Activated CD4-positive, alpha-beta memory T cell treated with anti-CD3 and anti-CD28 coated beads for 36 hours (primary cell): ENCODE data around the gene TUBB6. TPM values are rescaled to one million over a fixed set of nuclear protein-coding genes. Genes with fewer than 3 reads are reported as not detected.

Experiments
- CTCF ChIA-PET: fragments of 350-600 bp; sonication (Branson Sonifier 250); formaldehyde crosslinking; loops from one replicate; lab custom pipeline; 2021; ENCODE audit warnings: antibody characterized with exemption, inconsistent platforms; lab: Charles Lee
- POLR2A ChIA-PET: fragments of 350-600 bp; sonication (Branson Sonifier 250); formaldehyde crosslinking; loops from one replicate; lab custom pipeline; 2021; ENCODE audit warnings: antibody characterized with exemption; lab: Charles Lee
- DNase-seq: peaks from one replicate; pipeline ENCODE4 v3.0.0-alpha.2; 2020
- H3K27ac Mint-ChIP-seq: one replicate; pipeline ENCODE4 v1.8.0; 2021; ENCODE audit warnings: mixed read lengths
- H3K27me3 Mint-ChIP-seq: one replicate; pipeline ENCODE4 v1.8.0; 2021; ENCODE audit warnings: mixed read lengths
- H3K36me3 Mint-ChIP-seq: one replicate; pipeline ENCODE4 v1.8.0; 2021; ENCODE audit warnings: mixed read lengths
- H3K4me1 Mint-ChIP-seq: one replicate; pipeline ENCODE4 v1.8.0; 2021; ENCODE audit warnings: low read depth, mixed read lengths
- H3K4me3 Mint-ChIP-seq: one replicate; pipeline ENCODE4 v1.8.0; 2021; ENCODE audit warnings: mild to moderate bottlenecking, mixed read lengths
- H3K9me3 Mint-ChIP-seq: one replicate; pipeline ENCODE4 v1.8.0; 2021; ENCODE audit warnings: mixed read lengths
- intact Hi-C: fragments of 100-400 bp; cut with micrococcal nuclease; formaldehyde crosslinking; loops from one replicate; pipeline ENCODE4 v1.15.1; 2023
- total RNA-seq, 2 experiments: library from RNA; stranded (reverse); gene quantifications; one replicate each; pipeline ENCODE4 v1.2.3, GENCODE V29; 2021

Gene TUBB6
- total RNA-seq, 2 experiments from 2014 or later: 6.7 to 7.5 TPM

GRCh38 chr18:12321333-12321732 lies 13.3 kb downstream of the TUBB6 start:
- no peaks in the 10 kb centered on the region for H3K4me1 Mint-ChIP-seq
- POLR2A ChIA-PET: no interaction called here
- no peaks in the 10 kb centered on the region for H3K27me3 Mint-ChIP-seq

DNA sequence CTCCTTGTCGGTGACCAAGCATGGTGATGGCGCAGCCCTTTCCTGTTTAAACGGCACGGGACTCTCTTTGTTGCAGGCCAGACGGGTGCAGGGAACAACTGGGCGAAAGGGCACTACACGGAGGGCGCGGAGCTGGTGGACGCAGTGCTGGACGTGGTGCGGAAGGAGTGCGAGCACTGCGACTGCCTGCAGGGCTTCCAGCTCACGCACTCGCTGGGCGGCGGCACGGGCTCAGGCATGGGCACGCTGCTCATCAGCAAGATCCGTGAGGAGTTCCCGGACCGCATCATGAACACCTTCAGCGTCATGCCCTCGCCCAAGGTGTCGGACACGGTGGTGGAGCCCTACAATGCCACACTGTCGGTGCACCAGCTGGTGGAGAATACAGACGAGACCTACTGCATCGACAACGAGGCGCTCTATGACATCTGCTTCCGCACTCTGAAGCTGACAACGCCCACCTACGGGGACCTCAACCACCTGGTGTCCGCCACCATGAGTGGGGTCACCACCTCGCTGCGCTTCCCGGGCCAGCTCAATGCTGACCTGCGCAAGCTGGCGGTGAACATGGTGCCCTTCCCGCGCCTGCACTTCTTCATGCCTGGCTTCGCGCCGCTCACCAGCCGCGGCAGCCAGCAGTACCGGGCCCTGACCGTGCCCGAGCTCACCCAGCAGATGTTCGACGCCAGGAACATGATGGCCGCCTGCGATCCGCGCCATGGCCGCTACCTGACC lies 17.1 kb downstream of the TUBB6 start:
- peaks cover 46% of the 10 kb centered on the region for H3K36me3 Mint-ChIP-seq
- no peaks in the 10 kb centered on the region for H3K27me3 Mint-ChIP-seq
- peaks cover 5% of the 10 kb centered on the region for H3K4me1 Mint-ChIP-seq
- H3K4me3 Mint-ChIP-seq: no peak overlapping the region
- no peaks in the 10 kb centered on the region for H3K9me3 Mint-ChIP-seq
- intact Hi-C loops: no loop called here
- CTCF ChIA-PET: no interaction called here
- no peak overlapping the region for H3K27ac Mint-ChIP-seq
- DNase-seq: no peak
- POLR2A ChIA-PET: no interaction called here

More at GRCh38 chr18:12321333-12321732, 13.3 kb downstream of the TUBB6 start:
- Mint-ChIP-seq H3K27ac (no peak overlapping the region), H3K4me3 (no peak overlapping the region), H3K36me3 (peaks cover 21% of the 10 kb centered on the region), H3K9me3 (no peaks in the 10 kb centered on the region)
- intact Hi-C loops: no loop called here
- DNase-seq: no peak
- CTCF ChIA-PET: interaction anchor here (1.2 to 1.3 kb wide), 2 partner anchors 10 to 49 kb away, joined by 3 to 4 read pairs; no protein-coding TSS in a partner anchor

DNA sequence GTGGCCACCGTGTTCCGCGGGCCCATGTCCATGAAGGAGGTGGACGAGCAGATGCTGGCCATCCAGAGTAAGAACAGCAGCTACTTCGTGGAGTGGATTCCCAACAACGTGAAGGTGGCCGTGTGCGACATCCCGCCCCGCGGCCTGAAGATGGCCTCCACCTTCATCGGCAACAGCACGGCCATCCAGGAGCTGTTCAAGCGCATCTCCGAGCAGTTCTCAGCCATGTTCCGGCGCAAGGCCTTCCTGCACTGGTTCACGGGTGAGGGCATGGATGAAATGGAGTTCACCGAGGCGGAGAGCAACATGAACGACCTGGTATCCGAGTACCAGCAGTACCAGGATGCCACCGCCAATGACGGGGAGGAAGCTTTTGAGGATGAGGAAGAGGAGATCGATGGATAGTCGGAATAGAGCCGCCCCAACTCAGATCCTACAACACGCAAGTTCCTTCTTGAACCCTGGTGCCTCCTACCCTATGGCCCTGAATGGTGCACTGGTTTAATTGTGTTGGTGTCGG lies 17.7 kb downstream of the TUBB6 start:
- H3K36me3 Mint-ChIP-seq: peaks cover 46% of the 10 kb centered on the region
- CTCF ChIA-PET: no interaction called here
- no peaks in the 10 kb centered on the region for H3K27me3 Mint-ChIP-seq

GRCh38 chr18:12326711-12327460 lies 18.8 kb downstream of the TUBB6 start:
- H3K27me3 Mint-ChIP-seq: no peaks in the 10 kb centered on the region
- ChIA-PET POLR2A (no interaction called here), CTCF (interaction anchor here (0.7 to 2.5 kb wide), 10 partner anchors 8 to 351 kb away, joined by 3 to 19 read pairs (median 4); no protein-coding TSS in a partner anchor)
- no peak for DNase-seq
- H3K27ac Mint-ChIP-seq: no peak overlapping the region
- H3K4me3 Mint-ChIP-seq: no peak overlapping the region
- H3K36me3 Mint-ChIP-seq: peaks cover 46% of the 10 kb centered on the region
- no peaks in the 10 kb centered on the region for H3K9me3 Mint-ChIP-seq
- intact Hi-C loops: no loop called here
- peaks cover 5% of the 10 kb centered on the region for H3K4me1 Mint-ChIP-seq

More for the DNA sequence above, 17.7 kb downstream of the TUBB6 start:
- Mint-ChIP-seq H3K9me3 (no peaks in the 10 kb centered on the region), H3K27ac (no peak overlapping the region), H3K4me3 (no peak overlapping the region), H3K4me1 (peaks cover 5% of the 10 kb centered on the region)
- POLR2A ChIA-PET: no interaction called here
- intact Hi-C loops: no loop called here
- no peak for DNase-seq

GRCh38 chr18:12327510-12328178 lies 19.6 kb downstream of the TUBB6 start:
- peaks cover 5% of the 10 kb centered on the region for H3K4me1 Mint-ChIP-seq
- H3K36me3 Mint-ChIP-seq: peaks cover 46% of the 10 kb centered on the region
- no peak overlapping the region for H3K4me3 Mint-ChIP-seq
- no peaks in the 10 kb centered on the region for H3K27me3 Mint-ChIP-seq
- ChIA-PET POLR2A (interaction anchor here (0.6 to 0.9 kb wide), 2 partner anchors 20 to 49 kb away, joined by 3 to 4 read pairs; partner anchors contain the start of gene AFG3L2), CTCF (interaction anchor here (0.6 to 2.5 kb wide), 32 partner anchors 9 to 657 kb away, joined by 3 to 19 read pairs (median 4); partner anchors contain the start of gene AFG3L2)
- DNase-seq: peak; percentile 86
- H3K9me3 Mint-ChIP-seq: no peaks in the 10 kb centered on the region
- intact Hi-C loops: loop anchor here (2.0 kb wide), 1 partner anchor 331 kb away; the partner anchor contains the start of gene SPIRE1
- H3K27ac Mint-ChIP-seq: no peak overlapping the region

DNA sequence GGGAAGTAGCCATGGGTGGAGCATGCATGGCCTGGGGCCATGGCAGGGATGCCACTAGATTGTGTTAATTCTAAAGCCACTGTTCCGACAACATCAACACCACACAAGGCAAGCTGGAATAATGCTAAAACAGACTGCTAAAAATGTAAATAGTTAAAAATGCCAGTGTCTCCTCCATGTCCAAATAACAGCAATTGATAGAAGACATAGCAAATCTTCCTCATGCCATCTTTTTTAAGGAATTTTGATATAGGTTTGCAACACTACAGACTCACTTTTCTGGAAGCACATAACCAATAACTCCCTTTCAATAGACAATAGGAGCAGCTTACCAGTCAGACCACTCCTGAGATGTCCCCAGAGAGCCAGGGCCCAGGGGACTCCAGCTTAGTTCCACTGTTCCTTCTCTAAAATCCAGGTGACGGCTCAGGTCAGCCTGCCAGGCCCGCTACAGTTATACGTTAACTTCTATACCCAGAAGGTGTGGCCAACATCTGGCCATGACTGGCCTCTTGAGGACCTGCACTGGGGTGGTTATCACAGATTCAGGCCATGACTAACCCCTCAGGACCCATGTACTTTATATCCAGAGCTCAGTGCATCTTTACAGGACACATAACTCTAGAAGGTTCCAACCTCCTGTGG lies 20.3 kb downstream of the TUBB6 start:
- ChIA-PET CTCF (interaction anchor here (0.6 to 2.5 kb wide), 31 partner anchors 8 to 657 kb away, joined by 3 to 19 read pairs (median 4); partner anchors contain the start of gene AFG3L2), POLR2A (interaction anchor here (0.6 to 0.9 kb wide), 2 partner anchors 20 to 48 kb away, joined by 3 to 4 read pairs; partner anchors contain the start of gene AFG3L2)
- intact Hi-C loops: loop anchor here (2.0 kb wide), 1 partner anchor 330 kb away; the partner anchor contains the start of gene SPIRE1
- Mint-ChIP-seq H3K27me3 (no peaks in the 10 kb centered on the region), H3K36me3 (peaks cover 44% of the 10 kb centered on the region), H3K27ac (no peak overlapping the region), H3K4me1 (peaks cover 5% of the 10 kb centered on the region), H3K4me3 (no peak overlapping the region), H3K9me3 (no peaks in the 10 kb centered on the region)
- no peak for DNase-seq

DNA sequence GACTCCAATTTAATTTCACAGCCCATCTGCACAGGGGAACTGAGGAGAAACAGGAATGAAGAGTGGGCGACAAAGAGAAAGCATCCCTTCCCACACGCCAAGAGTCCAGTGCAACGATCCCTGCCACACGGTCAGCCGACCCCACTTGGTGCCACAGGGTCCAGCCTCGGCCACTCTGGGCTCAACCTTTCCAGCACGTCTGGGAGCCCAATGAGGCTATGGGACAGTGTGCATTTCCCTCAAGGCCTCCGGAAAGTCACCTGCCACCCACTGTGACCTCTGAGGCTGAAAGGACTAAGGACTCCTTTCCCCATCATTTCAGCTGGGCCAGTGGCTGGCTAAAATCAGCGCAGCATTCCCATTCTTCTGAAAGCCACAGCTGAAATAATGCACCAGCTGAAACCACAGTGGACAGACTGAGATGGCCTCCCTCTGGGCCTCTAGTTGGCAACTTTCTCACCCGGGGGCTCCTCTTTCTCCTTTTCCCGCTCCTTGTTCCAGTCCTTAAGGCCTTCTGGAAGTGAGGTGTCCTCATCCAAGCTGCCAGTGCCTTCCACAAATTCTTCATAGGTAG lies 21.2 kb downstream of the TUBB6 start:
- no peak overlapping the region for H3K27ac Mint-ChIP-seq
- POLR2A ChIA-PET: no interaction called here
- H3K9me3 Mint-ChIP-seq: no peaks in the 10 kb centered on the region
- H3K27me3 Mint-ChIP-seq: no peaks in the 10 kb centered on the region
- intact Hi-C loops: loop anchor here (2.0 kb wide), 1 partner anchor 330 kb away; the partner anchor contains the start of gene SPIRE1
- DNase-seq: no peak
- CTCF ChIA-PET: interaction anchor here (1.3 to 2.5 kb wide), 6 partner anchors 10 to 64 kb away, joined by 5 to 19 read pairs (median 7); partner anchors contain the start of gene AFG3L2
- no peak overlapping the region for H3K4me3 Mint-ChIP-seq
- H3K36me3 Mint-ChIP-seq: peaks cover 46% of the 10 kb centered on the region
- H3K4me1 Mint-ChIP-seq: peaks cover 5% of the 10 kb centered on the region

DNA sequence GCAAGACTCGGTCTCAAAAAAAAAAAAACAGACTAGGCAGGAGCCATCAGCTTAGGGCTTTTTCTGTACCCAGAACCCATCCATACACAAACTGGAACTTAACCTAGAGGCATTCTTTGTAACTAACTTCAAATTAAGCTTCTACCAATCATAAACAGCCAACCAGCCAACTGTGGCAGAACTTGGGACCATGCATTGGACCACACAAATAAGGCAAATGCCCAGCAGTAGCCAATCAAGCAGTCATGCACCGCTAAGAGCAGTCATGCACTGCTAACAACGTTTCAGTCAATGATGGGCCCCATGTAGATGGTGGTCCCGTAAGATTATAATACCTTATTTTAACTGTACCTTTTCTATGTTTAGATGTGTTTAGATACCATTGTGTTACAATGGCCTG lies 22.7 kb downstream of the TUBB6 start:
- ChIA-PET POLR2A (no interaction called here), CTCF (no interaction called here)
- Mint-ChIP-seq H3K27ac (no peak overlapping the region), H3K9me3 (no peaks in the 10 kb centered on the region), H3K36me3 (peaks cover 47% of the 10 kb centered on the region), H3K4me1 (peaks cover 5% of the 10 kb centered on the region), H3K4me3 (no peak overlapping the region), H3K27me3 (no peaks in the 10 kb centered on the region)
- no peak for DNase-seq
- intact Hi-C loops: no loop called here

DNA sequence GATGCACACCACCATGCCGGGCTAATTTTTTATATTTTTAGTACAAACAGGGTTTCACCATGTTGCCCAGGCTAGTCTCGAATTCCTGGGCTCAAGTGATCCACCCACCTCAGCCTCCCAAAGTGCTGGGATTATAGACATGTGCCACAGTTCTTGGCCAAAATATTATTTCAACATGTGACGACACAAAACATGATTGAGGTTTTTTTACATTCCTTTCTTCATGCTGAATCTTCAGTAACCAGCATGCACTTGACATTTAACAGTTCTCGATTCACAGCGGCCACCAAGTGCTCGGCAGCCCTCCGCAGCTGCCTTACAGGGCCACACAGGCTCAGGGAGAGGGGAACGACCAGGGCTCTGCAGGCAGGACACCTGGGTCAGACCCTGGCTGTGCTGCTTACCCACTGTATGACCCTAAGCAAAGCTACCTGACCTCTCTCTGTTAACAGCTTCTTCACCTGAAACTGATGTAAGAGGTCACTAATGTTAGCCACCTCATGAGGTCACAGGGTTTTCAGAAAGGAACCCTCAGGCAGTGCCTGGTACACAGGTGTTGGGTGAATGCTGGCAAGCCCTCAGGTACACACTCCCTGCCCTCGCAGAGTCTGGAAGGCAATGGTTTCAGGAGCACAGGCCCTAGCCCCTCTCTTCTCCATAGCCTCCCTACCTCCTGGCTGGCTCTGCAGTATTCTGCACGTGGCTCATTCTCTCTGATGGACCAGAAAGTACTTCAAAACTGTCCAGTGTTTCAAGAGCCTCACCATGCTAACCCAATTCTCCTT lies 25.7 kb downstream of the TUBB6 start:
- CTCF ChIA-PET: no interaction called here
- intact Hi-C loops: no loop called here

DNA sequence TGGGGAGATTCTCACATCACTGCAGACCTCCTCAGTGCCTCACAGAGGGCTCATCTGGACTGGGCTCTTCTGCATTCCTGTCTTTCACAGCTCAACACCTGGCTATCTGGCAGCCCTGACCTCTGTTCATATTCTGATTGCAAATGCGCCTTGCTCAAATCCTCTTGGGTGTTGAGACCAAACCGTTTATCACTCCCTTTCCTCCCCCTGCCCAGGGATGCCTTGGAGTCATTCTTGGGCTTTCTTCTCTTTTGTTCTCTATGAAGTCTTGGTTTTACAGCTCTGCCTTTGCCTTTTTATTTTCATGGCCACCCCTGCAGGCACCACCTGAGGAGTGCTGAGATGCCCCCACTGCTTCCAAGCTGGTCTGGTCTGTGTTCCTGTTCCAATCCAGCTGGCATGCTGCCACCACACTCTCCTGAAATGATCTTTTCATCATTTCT lies 26.3 kb downstream of the TUBB6 start:
- no peaks in the 10 kb centered on the region for H3K4me1 Mint-ChIP-seq
- H3K27ac Mint-ChIP-seq: no peak overlapping the region
- POLR2A ChIA-PET: no interaction called here
- no peaks in the 10 kb centered on the region for H3K27me3 Mint-ChIP-seq
- no peak for DNase-seq
- H3K9me3 Mint-ChIP-seq: no peaks in the 10 kb centered on the region
- CTCF ChIA-PET: interaction anchor here (0.7 kb wide), 1 partner anchor 384 kb away, joined by 3 read pairs; no protein-coding TSS in a partner anchor
- H3K4me3 Mint-ChIP-seq: no peak overlapping the region
- peaks cover 32% of the 10 kb centered on the region for H3K36me3 Mint-ChIP-seq
- intact Hi-C loops: no loop called here

More for the DNA sequence above, 25.7 kb downstream of the TUBB6 start:
- Mint-ChIP-seq H3K27ac (no peak overlapping the region), H3K27me3 (no peaks in the 10 kb centered on the region), H3K9me3 (no peaks in the 10 kb centered on the region), H3K36me3 (peaks cover 34% of the 10 kb centered on the region), H3K4me3 (no peak overlapping the region), H3K4me1 (no peaks in the 10 kb centered on the region)
- POLR2A ChIA-PET: no interaction called here
- no peak for DNase-seq
